T47D (cell line): ENCODE measurements around the gene IFT80.
"Not testable (repeated sequence)": the region's sequence is repeated elsewhere in the genome, so short reads cannot be mapped to it uniquely, and the experiment has no call there.

Experiments used
- DNase-seq, 2 experiments: peaks; one replicate each; pipeline versions ENCODE4 v3.0.0 to v3.0.0-alpha.2; 2011 to 2012; ENCODE audit warnings: low read depth in 1 of 2, low spot score in 1 of 2
- JUND ChIP-seq: IDR thresholded peaks from 2 replicates; pipeline ENCODE4 v1.6.1; 2012; ENCODE audit warnings: low read depth
- in situ Hi-C: cut with HindIII; loops from 2 replicates; pipeline ENCODE4 v1.10.0; 2016; ENCODE audit warnings: low sequenced_read_pairs, low pct_unique_long_range_greater_than_20kb

IFT80 gene

GRCh38 chr3:160372780-160373179, 26.2 kb downstream of the IFT80 start:
- in situ Hi-C loops = no loop called here
- no peak for DNase-seq
- TF ChIP-seq JUND = no peak

GRCh38 chr3:160370987-160371857, 27.8 kb downstream of the IFT80 start:
- no peak for DNase-seq
- in situ Hi-C loops = no loop called here
- TF ChIP-seq JUND = no peak

DNA sequence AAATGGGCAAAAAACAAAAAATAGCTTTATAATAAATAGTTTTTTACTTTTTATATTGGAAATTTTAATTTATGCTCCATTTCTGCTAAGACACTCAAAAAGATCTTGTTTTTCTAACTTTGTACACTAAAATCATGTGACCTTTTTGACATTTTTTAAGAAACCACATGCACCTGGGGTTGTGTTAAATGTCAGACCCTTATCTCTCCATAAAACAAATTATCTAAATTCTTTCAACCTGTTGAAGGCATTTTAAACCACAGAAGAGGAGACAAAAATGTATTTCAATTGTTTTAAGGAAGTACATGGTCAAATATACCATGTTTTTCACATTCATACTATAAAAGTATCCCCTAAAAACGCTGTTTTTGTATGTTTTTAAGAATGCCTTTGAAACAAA, 29.2 kb downstream of the IFT80 start:
- DNase-seq = no peak
- TF ChIP-seq JUND = no peak
- in situ Hi-C loops = no loop called here

- in situ Hi-C loops = no loop called here
Observed at GRCh38 chr3:160368804-160369203, 30.2 kb downstream of the IFT80 start.

GRCh38 chr3:160365869-160366522, 33.0 kb downstream of the IFT80 start:
- no peak for DNase-seq
- in situ Hi-C loops = no loop called here
- TF ChIP-seq JUND = no peak

More at GRCh38 chr3:160368804-160369203, 30.2 kb downstream of the IFT80 start:
- peak; percentile 9 to 83 for DNase-seq
- peak; percentile 30; the same call in 1 of the 2 replicates for TF ChIP-seq JUND

DNA sequence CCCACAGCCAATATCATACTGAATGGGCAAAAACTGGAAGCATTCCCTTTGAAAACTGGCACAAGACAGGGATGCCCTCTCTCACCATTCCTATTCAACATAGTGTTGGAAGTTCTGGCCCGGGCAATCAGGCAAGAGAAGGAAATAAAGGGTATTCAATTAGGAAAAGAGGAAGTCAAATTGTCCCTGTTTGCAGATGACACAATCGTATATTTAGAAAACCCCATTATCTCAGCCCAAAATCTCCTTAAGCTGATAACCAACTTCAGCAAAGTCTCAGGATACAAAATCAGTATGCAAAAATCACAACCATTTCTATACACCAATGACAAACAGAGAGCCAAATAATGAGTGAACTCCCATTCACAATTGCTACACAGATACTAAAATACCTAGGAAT, 36.1 kb downstream of the IFT80 start:
- in situ Hi-C loops, DNase-seq: not testable (repeated sequence)

DNA sequence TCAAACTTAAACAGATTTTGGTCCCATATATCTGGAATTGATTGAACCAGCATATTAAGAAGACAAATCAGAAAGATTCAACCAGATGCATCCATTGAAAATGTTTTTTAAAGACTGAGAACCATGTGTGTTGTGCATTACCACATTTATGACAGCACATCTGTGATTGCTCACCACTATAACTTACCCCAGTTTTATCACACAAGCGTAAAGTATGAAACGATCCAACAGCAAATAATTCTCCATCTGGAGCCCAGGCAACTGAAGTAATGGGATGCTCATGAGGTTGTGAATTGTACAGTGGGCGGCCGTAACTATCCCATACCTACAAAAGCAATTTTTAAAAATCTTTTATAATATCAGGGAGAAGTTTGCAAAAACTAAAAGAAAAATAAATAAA, 43.2 kb downstream of the IFT80 start:
- in situ Hi-C loops = no loop called here
- TF ChIP-seq JUND = no peak
- no peak for DNase-seq

- in situ Hi-C loops = no loop called here
- TF ChIP-seq JUND = no peak
- DNase-seq = no peak
Observed at GRCh38 chr3:160346511-160346910, 52.5 kb downstream of the IFT80 start.

DNA sequence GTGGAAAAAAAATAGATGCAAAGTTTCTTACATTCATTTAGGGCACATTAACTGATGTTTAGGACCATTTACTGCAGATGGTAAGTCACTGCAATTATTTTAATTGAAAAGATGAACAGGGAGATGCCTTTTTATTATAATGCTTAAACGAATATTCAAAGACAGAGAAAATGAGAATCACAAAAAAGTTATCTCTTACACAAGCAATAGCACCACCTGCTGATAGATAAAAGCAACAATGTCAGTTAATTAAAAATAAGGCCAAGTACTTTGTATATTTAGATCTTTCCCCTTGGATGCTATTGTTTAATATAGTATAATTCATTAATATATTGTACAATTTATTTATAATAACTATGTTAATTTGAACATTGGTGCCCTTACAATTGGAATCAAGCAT, 55.9 kb downstream of the IFT80 start:
- in situ Hi-C loops = no loop called here

GRCh38 chr3:160340351-160340750, 58.7 kb downstream of the IFT80 start:
- in situ Hi-C loops = no loop called here
- peak in 1 of 2 experiments; percentile 58 for DNase-seq
- no peak for TF ChIP-seq JUND

More for the DNA sequence above, 55.9 kb downstream of the IFT80 start:
- DNase-seq = peak in 1 of 2 experiments; percentile 35
- no peak for TF ChIP-seq JUND

DNA sequence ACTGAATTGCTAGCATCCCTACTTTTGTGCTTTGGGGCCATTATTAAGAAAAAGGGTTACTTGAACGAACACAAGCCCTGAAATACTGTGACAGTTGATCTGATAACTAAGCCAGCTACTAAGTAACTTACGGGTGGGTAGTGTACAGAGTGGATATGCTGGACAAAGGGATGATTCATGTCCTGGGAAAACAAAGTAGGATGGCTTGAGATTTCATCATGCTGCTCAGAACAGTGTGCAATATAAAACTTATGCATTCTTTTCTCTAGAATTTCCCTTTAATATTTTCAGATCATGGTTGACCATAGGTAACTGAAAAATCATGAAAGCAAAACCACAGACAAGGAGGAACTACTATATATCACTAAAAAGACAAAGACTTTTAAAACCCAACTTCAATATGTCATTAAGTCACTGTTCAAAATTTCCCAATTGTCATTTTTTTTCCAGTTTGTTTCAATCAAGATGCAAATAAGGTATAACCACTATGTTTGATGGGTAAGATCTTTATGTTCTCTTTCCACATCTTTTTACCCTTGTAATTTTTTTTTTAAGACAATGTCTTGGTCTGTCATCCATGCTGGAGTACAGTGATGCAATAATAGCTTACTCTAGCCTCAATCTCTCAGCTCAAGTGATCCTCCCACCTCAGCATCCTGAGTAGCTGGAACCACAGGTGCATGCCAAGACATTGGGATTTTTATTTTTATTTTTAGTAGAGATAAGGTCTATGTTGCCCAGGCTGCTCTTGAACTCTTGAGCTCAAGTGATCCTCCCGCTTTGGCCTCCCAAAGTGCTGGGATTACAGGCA, 67.7 kb downstream of the IFT80 start:
- peak in 1 of 2 experiments; percentile 42 for DNase-seq
- in situ Hi-C loops = no loop called here
- no peak for TF ChIP-seq JUND

GRCh38 chr3:160330690-160331089, 68.3 kb downstream of the IFT80 start:
- no peak for DNase-seq
- no peak for TF ChIP-seq JUND
- in situ Hi-C loops = no loop called here
